ENCODE data around the gene TMPRSS13. TPM values are rescaled to one million over a fixed set of nuclear protein-coding genes. Genes with fewer than 3 reads are reported as not detected.

The TMPRSS13 gene
- polyA plus RNA-seq, 1 experiment = not detected

GRCh38 chr11:117876059-117876340 is 53.2 kb downstream of the TMPRSS13 start:
- POLR2A ChIA-PET = no interaction called here
- CTCF ChIA-PET = interaction anchor here (0.6 to 2.2 kb wide), 3 partner anchors 58 to 630 kb away, joined by 3 to 10 read pairs (median 6); no protein-coding TSS in a partner anchor
- Histone ChIP-seq H3K27ac (ENCODE audit: low read depth, low read length) (no peak overlapping the region), H3K27me3 (ENCODE audit: control insufficient read depth, insufficient read depth, low read length) (peaks cover 50% of the 10 kb centered on the region), H3K4me3 (ENCODE audit: low read depth, low read length) (peak overlapping the region; percentile 59), H3K9me3 (ENCODE audit: control insufficient read depth, insufficient read depth, low read length) (no peaks in the 10 kb centered on the region)
- TF ChIP-seq CTCF (IDR thresholded peaks at IDR 0.05; ENCODE audit: low read depth, low read length) = no peak
- no peak for DNase-seq (ENCODE audit: low read depth, low spot score)

- CTCF ChIA-PET = interaction anchor here (1.5 to 2.2 kb wide), 2 partner anchors 58 to 71 kb away, joined by 6 to 10 read pairs; no protein-coding TSS in a partner anchor
- H3K4me3 ChIP-seq (ENCODE audit: low read depth, low read length) = peak overlapping the region; percentile 59
- POLR2A ChIA-PET = no interaction called here
- no peak for TF ChIP-seq CTCF (IDR thresholded peaks at IDR 0.05; ENCODE audit: low read depth, low read length)
- H3K27ac ChIP-seq (ENCODE audit: low read depth, low read length) = no peak overlapping the region
- no peaks in the 10 kb centered on the region for H3K9me3 ChIP-seq (ENCODE audit: control insufficient read depth, insufficient read depth, low read length)
- H3K27me3 ChIP-seq (ENCODE audit: control insufficient read depth, insufficient read depth, low read length) = peaks cover 50% of the 10 kb centered on the region
- no peak for DNase-seq (ENCODE audit: low read depth, low spot score)
Measured at GRCh38 chr11:117875382-117876058, 53.7 kb downstream of the TMPRSS13 start.

GRCh38 chr11:117874910-117875381 is 54.3 kb downstream of the TMPRSS13 start:
- Histone ChIP-seq H3K27ac (ENCODE audit: low read depth, low read length) (no peak overlapping the region), H3K27me3 (ENCODE audit: control insufficient read depth, insufficient read depth, low read length) (peaks cover 51% of the 10 kb centered on the region), H3K9me3 (ENCODE audit: control insufficient read depth, insufficient read depth, low read length) (no peaks in the 10 kb centered on the region; the same call in 1 of the 2 replicates), H3K4me3 (ENCODE audit: low read depth, low read length) (no peak overlapping the region)
- CTCF ChIA-PET = interaction anchor here (0.5 to 2.2 kb wide), 2 partner anchors 57 to 73 kb away, joined by 6 to 10 read pairs; no protein-coding TSS in a partner anchor
- no peak for TF ChIP-seq CTCF (IDR thresholded peaks at IDR 0.05; ENCODE audit: low read depth, low read length)
- no peak for DNase-seq (ENCODE audit: low read depth, low spot score)
- POLR2A ChIA-PET = no interaction called here

GRCh38 chr11:117874253-117874909 is 54.8 kb downstream of the TMPRSS13 start:
- H3K4me3 ChIP-seq (ENCODE audit: low read depth, low read length) = no peak overlapping the region
- POLR2A ChIA-PET = no interaction called here
- H3K9me3 ChIP-seq (ENCODE audit: control insufficient read depth, insufficient read depth, low read length) = no peaks in the 10 kb centered on the region; the same call in 1 of the 2 replicates
- no peak for DNase-seq (ENCODE audit: low read depth, low spot score)
- CTCF ChIA-PET = interaction anchor here (0.5 kb wide), 1 partner anchor 73 kb away, joined by 6 read pairs; no protein-coding TSS in a partner anchor
- no peak for TF ChIP-seq CTCF (IDR thresholded peaks at IDR 0.05; ENCODE audit: low read depth, low read length)
- no peak overlapping the region for H3K27ac ChIP-seq (ENCODE audit: low read depth, low read length)
- H3K27me3 ChIP-seq (ENCODE audit: control insufficient read depth, insufficient read depth, low read length) = peaks cover 54% of the 10 kb centered on the region

GRCh38 chr11:117873828-117874125 is 55.4 kb downstream of the TMPRSS13 start:
- DNase-seq (ENCODE audit: low read depth, low spot score) = no peak
- ChIA-PET CTCF (no interaction called here), POLR2A (no interaction called here)
- Histone ChIP-seq H3K9me3 (ENCODE audit: control insufficient read depth, insufficient read depth, low read length) (no peaks in the 10 kb centered on the region; the same call in 1 of the 2 replicates), H3K27me3 (ENCODE audit: control insufficient read depth, insufficient read depth, low read length) (peaks cover 51% of the 10 kb centered on the region), H3K4me3 (ENCODE audit: low read depth, low read length) (no peak overlapping the region), H3K27ac (ENCODE audit: low read depth, low read length) (no peak overlapping the region)
- no peak for TF ChIP-seq CTCF (IDR thresholded peaks at IDR 0.05; ENCODE audit: low read depth, low read length)

Data from AG04450 (cell line).